ENCODE data around the gene RIPPLY3. TPM values are rescaled to one million over a fixed set of nuclear protein-coding genes. Genes with fewer than 3 reads are reported as not detected.

Gene RIPPLY3
- total and polyA plus RNA-seq, 2 donors (not counting 3 experiments of a cell fraction or from before 2014, with no cell fraction given) = 0.03 TPM; not detected in 1

GRCh38 chr21:36973986-36974850, 32.3 kb upstream of the RIPPLY3 start:
- H3K27ac ChIP-seq (ENCODE audit: insufficient read depth, low read depth, low read length) = no peak overlapping the region
- no peak for TF ChIP-seq FOS (IDR thresholded peaks at IDR 0.05; ENCODE audit: borderline replicate concordance, insufficient read depth, low read length)
- peak; percentile 32 for TF ChIP-seq JUN (IDR thresholded peaks at IDR 0.05; ENCODE audit: borderline replicate concordance, insufficient read depth, insufficient read length, low read depth)
- no peak for TF ChIP-seq EZH2 (IDR thresholded peaks at IDR 0.05; ENCODE audit: borderline replicate concordance, low read depth, low read length, severe bottlenecking)
- TF ChIP-seq POLR2A (IDR thresholded peaks at IDR 0.05; ENCODE audit: low read depth, low read length) = no peak
- H3K9me3 ChIP-seq (replicated peaks; ENCODE audit: control insufficient read depth, insufficient read depth, low read length) = no peaks in the 10 kb centered on the region
- no peak overlapping the region for H3K9ac ChIP-seq (replicated peaks; ENCODE audit: extremely low read depth, insufficient read depth, low read length)
- CTCF ChIA-PET = interaction anchor here (1.0 kb wide), 1 partner anchor 36 kb away, joined by 3 read pairs; no protein-coding TSS in a partner anchor
- FAIRE-seq (no peak), DNase-seq (ENCODE audit: low read depth, low spot score) (no peak)
- H3K27me3 ChIP-seq (ENCODE audit: control insufficient read depth in 2 of 2, insufficient read depth in 2 of 2, low read length in 2 of 2) = no peaks in the 10 kb centered on the region
- H3K4me1 ChIP-seq (ENCODE audit: control insufficient read depth, extremely low read depth, insufficient read depth, low read length) = peaks cover 6% of the 10 kb centered on the region
- dilution Hi-C loops (cut with MboI; ENCODE audit: extremely low pct_ligation_motif_present, low sequenced_read_pairs) = no loop called here
- H3K36me3 ChIP-seq (ENCODE audit: control insufficient read depth in 2 of 2, extremely low read depth in 1 of 2, insufficient read depth in 2 of 2, low read length in 2 of 2) = no peaks in the 10 kb centered on the region
- no peak overlapping the region for H3K4me2 ChIP-seq (ENCODE audit: insufficient read depth, low read length)
- intact Hi-C loops (cut with micrococcal nuclease) = no loop called here
- POLR2A ChIA-PET = no interaction called here
- no peaks in the 10 kb centered on the region for H4K20me1 ChIP-seq (replicated peaks; ENCODE audit: control insufficient read depth, extremely low read depth, insufficient read depth, low read length)
- no TSS peak for BruUV-seq (replicated peaks)
- no peaks in the 10 kb centered on the region for H3K9me1 ChIP-seq (replicated peaks; ENCODE audit: control insufficient read depth, extremely low read depth, insufficient read depth, low read length)
- H2AFZ ChIP-seq (ENCODE audit: low read depth, low read length) = no peak overlapping the region
- H3K4me3 ChIP-seq (replicated peaks in 1 of 3; ENCODE audit: insufficient read depth in 1 of 3, low read depth in 1 of 3, low read length in 3 of 3) = no peak overlapping the region
- H3K79me2 ChIP-seq (ENCODE audit: control insufficient read depth, insufficient read depth, low read length) = no peaks in the 10 kb centered on the region

- dilution Hi-C loops (cut with MboI; ENCODE audit: extremely low pct_ligation_motif_present, low sequenced_read_pairs) = no loop called here
- H3K27ac ChIP-seq (ENCODE audit: insufficient read depth, low read depth, low read length) = no peak overlapping the region
- no peaks in the 10 kb centered on the region for H3K27me3 ChIP-seq (ENCODE audit: control insufficient read depth in 2 of 2, insufficient read depth in 2 of 2, low read length in 2 of 2)
- TSS peak; percentile 42 for BruUV-seq (replicated peaks)
- intact Hi-C loops (cut with micrococcal nuclease) = loop anchor here (5.0 kb wide), 1 partner anchor 177 kb away; no protein-coding TSS in a partner anchor
- ChIA-PET CTCF (interaction anchor here (1.0 to 5.8 kb wide), 2 partner anchors 17 to 35 kb away, joined by 3 to 109 read pairs; no protein-coding TSS in a partner anchor), POLR2A (no interaction called here)
- TF ChIP-seq, protein P1, sequence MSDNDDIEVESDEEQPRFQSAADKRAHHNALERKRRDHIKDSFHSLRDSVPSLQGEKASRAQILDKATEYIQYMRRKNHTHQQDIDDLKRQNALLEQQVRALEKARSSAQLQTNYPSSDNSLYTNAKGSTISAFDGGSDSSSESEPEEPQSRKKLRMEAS (IDR thresholded peaks at IDR 0.05; ENCODE audit: insufficient read depth, insufficient read length) = no peak
- TF ChIP-seq POLR2AphosphoS5 (IDR thresholded peaks at IDR 0.05; ENCODE audit: insufficient read depth, low read depth, low read length) (no peak), MYC (IDR thresholded peaks at IDR 0.05; ENCODE audit: low read depth, low read length) (no peak), POLR2A (IDR thresholded peaks at IDR 0.05; ENCODE audit: low read depth, low read length) (no peak), EZH2 (IDR thresholded peaks at IDR 0.05; ENCODE audit: borderline replicate concordance, low read depth, low read length, severe bottlenecking) (no peak), GATA2 (IDR thresholded peaks at IDR 0.05; ENCODE audit: insufficient read depth, insufficient read length, low read depth, low read length) (no peak), FOS (IDR thresholded peaks at IDR 0.05; ENCODE audit: borderline replicate concordance, insufficient read depth, low read length) (no peak), CTCF (IDR thresholded peaks at IDR 0.05; ENCODE audit: extremely low read depth in 1 of 2, insufficient read depth in 1 of 2, low read depth in 1 of 2, low read length in 2 of 2) (no peak), JUN (IDR thresholded peaks at IDR 0.05; ENCODE audit: borderline replicate concordance, insufficient read depth, insufficient read length, low read depth) (no peak)
- peaks cover 6% of the 10 kb centered on the region for H3K4me1 ChIP-seq (ENCODE audit: control insufficient read depth, extremely low read depth, insufficient read depth, low read length)
- H3K4me3 ChIP-seq (replicated peaks in 1 of 3; ENCODE audit: insufficient read depth in 1 of 3, low read depth in 1 of 3, low read length in 3 of 3) = no peak overlapping the region
- no peak overlapping the region for H3K9ac ChIP-seq (replicated peaks; ENCODE audit: extremely low read depth, insufficient read depth, low read length)
- no peak overlapping the region for H3K4me2 ChIP-seq (ENCODE audit: insufficient read depth, low read length)
- H4K20me1 ChIP-seq (replicated peaks; ENCODE audit: control insufficient read depth, extremely low read depth, insufficient read depth, low read length) = no peaks in the 10 kb centered on the region
- FAIRE-seq = no peak
- H3K9me1 ChIP-seq (replicated peaks; ENCODE audit: control insufficient read depth, extremely low read depth, insufficient read depth, low read length) = no peaks in the 10 kb centered on the region
- H3K79me2 ChIP-seq (ENCODE audit: control insufficient read depth, insufficient read depth, low read length) = no peaks in the 10 kb centered on the region
- no peak for DNase-seq (ENCODE audit: low read depth, low spot score)
- no peaks in the 10 kb centered on the region for H3K9me3 ChIP-seq (replicated peaks; ENCODE audit: control insufficient read depth, insufficient read depth, low read length)
- H3K36me3 ChIP-seq (ENCODE audit: control insufficient read depth in 2 of 2, extremely low read depth in 1 of 2, insufficient read depth in 2 of 2, low read length in 2 of 2) = no peaks in the 10 kb centered on the region
- no peak overlapping the region for H2AFZ ChIP-seq (ENCODE audit: low read depth, low read length)
Measured at GRCh38 chr21:36974851-36975192, 31.7 kb upstream of the RIPPLY3 start.
